Measurements from ENCODE around the gene SPTBN1. TPM values are rescaled to one million over a fixed set of nuclear protein-coding genes. Genes with fewer than 3 reads are reported as not detected.

SPTBN1 gene
- total and polyA plus RNA-seq, 9 donors = 108 to 314 (median 232) TPM

DNA sequence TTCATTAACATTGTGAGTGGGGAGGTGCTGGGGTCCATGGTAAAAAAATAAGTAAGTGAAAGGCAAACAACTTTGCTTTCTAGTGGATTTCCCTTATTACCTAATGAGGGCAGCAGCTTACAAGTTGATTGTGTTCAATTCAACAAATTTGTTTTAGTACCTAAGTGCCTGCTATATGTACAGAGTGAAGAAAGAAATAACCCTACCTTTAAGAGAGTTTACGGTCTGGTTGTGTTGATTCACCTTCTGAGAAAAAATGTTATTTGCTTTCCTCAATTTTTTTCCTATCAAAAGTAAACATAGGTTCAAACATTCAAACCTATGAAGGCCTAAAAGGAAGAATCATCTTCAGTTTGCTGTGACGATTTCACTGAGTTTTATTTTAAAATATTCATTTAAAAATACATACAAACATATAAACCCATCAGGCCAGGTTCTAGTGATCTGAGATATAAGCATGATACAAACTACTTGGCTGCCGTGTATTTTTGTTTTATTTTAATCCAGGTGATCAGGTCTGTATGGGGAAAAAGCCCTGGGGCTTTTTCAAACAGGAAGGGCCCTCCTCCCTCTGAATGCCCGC is 1.5 kb upstream of the SPTBN1 start:
- Histone ChIP-seq H3K36me3 (no peaks in the 10 kb centered on the region), H3K27ac (peak overlapping the region; percentile 74 to 89), H3K9me3 (no peaks in the 10 kb centered on the region), H3K4me3 (peak overlapping the region; percentile 53), H3K4me1 (ENCODE audit: insufficient read depth) (peaks cover 2% of the 10 kb centered on the region), H3K27me3 (no peaks in the 10 kb centered on the region)
- TF ChIP-seq, protein P1, sequence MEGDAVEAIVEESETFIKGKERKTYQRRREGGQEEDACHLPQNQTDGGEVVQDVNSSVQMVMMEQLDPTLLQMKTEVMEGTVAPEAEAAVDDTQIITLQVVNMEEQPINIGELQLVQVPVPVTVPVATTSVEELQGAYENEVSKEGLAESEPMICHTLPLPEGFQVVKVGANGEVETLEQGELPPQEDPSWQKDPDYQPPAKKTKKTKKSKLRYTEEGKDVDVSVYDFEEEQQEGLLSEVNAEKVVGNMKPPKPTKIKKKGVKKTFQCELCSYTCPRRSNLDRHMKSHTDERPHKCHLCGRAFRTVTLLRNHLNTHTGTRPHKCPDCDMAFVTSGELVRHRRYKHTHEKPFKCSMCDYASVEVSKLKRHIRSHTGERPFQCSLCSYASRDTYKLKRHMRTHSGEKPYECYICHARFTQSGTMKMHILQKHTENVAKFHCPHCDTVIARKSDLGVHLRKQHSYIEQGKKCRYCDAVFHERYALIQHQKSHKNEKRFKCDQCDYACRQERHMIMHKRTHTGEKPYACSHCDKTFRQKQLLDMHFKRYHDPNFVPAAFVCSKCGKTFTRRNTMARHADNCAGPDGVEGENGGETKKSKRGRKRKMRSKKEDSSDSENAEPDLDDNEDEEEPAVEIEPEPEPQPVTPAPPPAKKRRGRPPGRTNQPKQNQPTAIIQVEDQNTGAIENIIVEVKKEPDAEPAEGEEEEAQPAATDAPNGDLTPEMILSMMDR (IDR thresholded peaks at IDR 0.05) = no peak
- no peak for TF ChIP-seq POLR2A (IDR thresholded peaks at IDR 0.05)
- TF ChIP-seq EP300 (IDR thresholded peaks at IDR 0.05) = no peak
- no peak for DNase-seq
- 57 to 62% (median 62%) methylated on average over 4 of the region's 4 CpGs for WGBS, 3 donors
- intact Hi-C loops (cut with DNase I) = no loop called here

DNA sequence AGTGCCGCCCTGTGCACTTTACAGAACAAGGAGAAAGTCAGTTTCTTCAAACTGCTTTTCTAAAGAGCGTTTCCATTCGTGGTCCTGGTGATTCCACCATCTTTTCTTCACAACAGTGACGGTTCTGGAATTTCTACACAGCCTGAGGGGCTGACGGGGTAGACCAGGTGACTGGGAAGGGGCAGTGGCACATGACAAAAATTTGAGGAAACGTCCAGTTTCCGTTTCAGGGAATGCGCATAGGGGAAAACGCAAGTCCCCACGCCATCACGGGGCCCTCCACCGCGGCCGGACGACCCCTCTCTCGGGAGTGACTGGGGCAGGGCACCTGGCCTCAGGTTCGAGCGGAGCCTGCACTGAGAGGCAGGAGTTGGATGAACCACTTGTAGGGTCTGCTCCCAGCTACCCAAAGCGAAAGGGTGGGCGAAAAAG is 980 bp upstream of the SPTBN1 start:
- Histone ChIP-seq H3K27me3 (no peaks in the 10 kb centered on the region), H3K9me3 (no peaks in the 10 kb centered on the region), H3K4me3 (peak overlapping the region; percentile 53), H3K27ac (peak overlapping the region; percentile 74 to 89), H3K36me3 (no peaks in the 10 kb centered on the region), H3K4me1 (ENCODE audit: insufficient read depth) (peaks cover 2% of the 10 kb centered on the region)
- intact Hi-C loops (cut with DNase I) = no loop called here
- no peak for TF ChIP-seq EP300 (IDR thresholded peaks at IDR 0.05)
- TF ChIP-seq POLR2A (IDR thresholded peaks at IDR 0.05) = no peak
- TF ChIP-seq, protein P1 (IDR thresholded peaks at IDR 0.05) = no peak
- DNase-seq = peak; percentile 39 to 61 (median 59)
- WGBS, 3 donors = 13 to 23% (median 16%) methylated on average over 20 of the region's 20 CpGs

DNA sequence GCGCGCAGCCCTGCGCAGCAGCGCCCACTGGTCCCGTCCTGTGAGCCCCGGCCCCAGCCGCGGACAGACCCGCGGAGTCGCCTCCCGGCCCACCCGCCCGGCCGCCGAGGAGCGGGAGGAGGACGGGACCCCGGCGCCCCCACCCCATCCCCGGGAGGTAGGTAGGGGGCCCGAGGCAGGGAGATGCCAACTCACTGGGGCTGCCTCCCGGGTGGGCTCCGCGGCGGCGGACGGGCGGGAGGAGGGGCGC is 160 bp downstream of the SPTBN1 start:
- no peaks in the 10 kb centered on the region for H3K27me3 ChIP-seq
- 0% methylated on average over 5 to 29 of the region's 30 CpGs for WGBS, 3 donors
- intact Hi-C loops (cut with DNase I) = no loop called here

DNA sequence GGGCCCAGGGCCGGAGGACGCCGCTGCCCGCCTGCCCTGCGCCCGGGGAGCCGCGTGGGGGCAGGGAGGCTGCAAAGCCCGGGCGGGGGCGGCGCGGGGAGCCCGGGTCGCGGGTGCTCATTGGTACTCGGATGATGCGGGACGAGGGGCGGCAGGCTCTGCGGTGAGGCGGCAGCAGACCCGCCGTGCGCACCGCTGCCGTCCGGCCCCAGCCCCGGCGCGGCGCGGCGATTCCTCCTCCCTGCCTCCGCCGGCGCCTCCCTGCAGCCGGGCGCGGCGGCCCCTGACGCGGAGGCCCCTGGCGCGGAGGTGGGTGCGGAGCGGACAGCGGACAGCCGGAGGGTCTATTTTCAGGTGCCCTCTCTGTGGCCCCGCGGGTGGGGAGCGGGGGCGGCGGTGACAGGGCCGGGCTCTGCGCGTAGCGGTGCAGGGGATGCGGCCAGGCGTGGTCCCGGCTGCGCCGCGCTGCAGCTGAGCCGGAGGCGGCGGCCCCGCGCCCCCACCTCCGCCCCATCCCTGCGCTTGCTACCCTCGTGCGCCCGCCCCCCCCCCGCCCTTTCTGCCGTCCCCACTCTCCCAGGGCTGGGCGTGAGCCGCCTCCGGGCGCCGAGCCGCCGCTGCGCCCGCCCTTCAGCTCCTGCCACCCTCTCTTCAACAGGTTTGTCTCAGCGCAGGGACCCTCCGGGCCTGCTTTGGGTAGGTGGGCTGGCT is 640 bp downstream of the SPTBN1 start:
- intact Hi-C loops (cut with DNase I) = no loop called here
- TF ChIP-seq, protein P1 (IDR thresholded peaks at IDR 0.05) = peak in 2 of 3 donors; percentile 9 to 16
- TF ChIP-seq EP300 (IDR thresholded peaks at IDR 0.05) = no peak
- TF ChIP-seq POLR2A (IDR thresholded peaks at IDR 0.05) = no peak
- 0 to 2% (median 1%) methylated on average over 4 to 86 of the region's 87 CpGs for whole genome bisulfite sequencing, 3 donors
- H3K36me3 ChIP-seq = no peaks in the 10 kb centered on the region
- H3K9me3 ChIP-seq = no peaks in the 10 kb centered on the region
- H3K4me1 ChIP-seq (ENCODE audit: insufficient read depth) = peaks cover 6% of the 10 kb centered on the region
- DNase-seq = peak; percentile 42 to 73 (median 65)
- H3K27ac ChIP-seq = peak overlapping the region; percentile 89
- H3K27me3 ChIP-seq = no peaks in the 10 kb centered on the region
- peak overlapping the region; percentile 53 for H3K4me3 ChIP-seq

More for the DNA sequence above, 160 bp downstream of the SPTBN1 start:
- DNase-seq = no peak
- Histone ChIP-seq H3K9me3 (no peaks in the 10 kb centered on the region), H3K4me1 (ENCODE audit: insufficient read depth) (peaks cover 6% of the 10 kb centered on the region), H3K4me3 (peak overlapping the region; percentile 53), H3K36me3 (no peaks in the 10 kb centered on the region), H3K27ac (peak overlapping the region; percentile 89)
- no peak for TF ChIP-seq POLR2A (IDR thresholded peaks at IDR 0.05)
- TF ChIP-seq, protein P1 (IDR thresholded peaks at IDR 0.05) = no peak
- TF ChIP-seq EP300 (IDR thresholded peaks at IDR 0.05) = no peak

Data from ovary (tissue), 9 donors.